ENCODE data around the gene GYS2. TPM values are rescaled to one million over a fixed set of nuclear protein-coding genes. Genes with fewer than 3 reads are reported as not detected.
"Not testable (repeated sequence)": the region's sequence is repeated elsewhere in the genome, so short reads cannot be mapped to it uniquely, and the experiment has no call there.

The GYS2 gene
- total RNA-seq = not detected
- long read RNA-seq, donor 1 = 0 reads
- long read RNA-seq, donor 2 = 0 reads

GRCh38 chr12:21604245-21605101 lies at the start of gene GYS2:
TSS of gene GYS2 (minus strand) at chr12:21604847. CDS start at chr12:21604592, 255 bp downstream.
- intact Hi-C loops (cut with DNase I) = no loop called here
- no peak for DNase-seq (ENCODE audit: low spot score)

GRCh38 chr12:21651821-21652220 lies 47.2 kb upstream of the GYS2 start:
- intact Hi-C loops (cut with DNase I) = no loop called here
- no peak for DNase-seq (ENCODE audit: low spot score)

- no peak for DNase-seq (ENCODE audit: low spot score)
- intact Hi-C loops (cut with DNase I) = no loop called here
Observed at GRCh38 chr12:21650997-21651396, 46.4 kb upstream of the GYS2 start.

GRCh38 chr12:21649034-21649433 lies 44.4 kb upstream of the GYS2 start:
- intact Hi-C loops (cut with DNase I) = no loop called here
- DNase-seq (ENCODE audit: low spot score) = no peak

- intact Hi-C loops (cut with DNase I) = no loop called here
Observed at GRCh38 chr12:21648378-21648777, 43.7 kb upstream of the GYS2 start.

GRCh38 chr12:21647179-21647578 lies 42.5 kb upstream of the GYS2 start:
- intact Hi-C loops (cut with DNase I) = no loop called here
- DNase-seq (ENCODE audit: low spot score) = no peak

More at GRCh38 chr12:21648378-21648777, 43.7 kb upstream of the GYS2 start:
- DNase-seq (ENCODE audit: low spot score) = no peak

GRCh38 chr12:21645041-21645500 lies 40.4 kb upstream of the GYS2 start:
- intact Hi-C loops (cut with DNase I); DNase-seq (ENCODE audit: low spot score): not testable (repeated sequence)

GRCh38 chr12:21644516-21644915 lies 39.9 kb upstream of the GYS2 start:
- no peak for DNase-seq (ENCODE audit: low spot score)
- intact Hi-C loops (cut with DNase I) = no loop called here

GRCh38 chr12:21643758-21644157 lies 39.1 kb upstream of the GYS2 start:
- intact Hi-C loops (cut with DNase I) = no loop called here
- DNase-seq (ENCODE audit: low spot score) = no peak

GRCh38 chr12:21642707-21643389 lies 38.2 kb upstream of the GYS2 start:
- DNase-seq (ENCODE audit: low spot score) = no peak
- intact Hi-C loops (cut with DNase I) = no loop called here

- intact Hi-C loops (cut with DNase I) = no loop called here
- DNase-seq (ENCODE audit: low spot score) = no peak
Observed at GRCh38 chr12:21638054-21638891, 33.6 kb upstream of the GYS2 start.

- intact Hi-C loops (cut with DNase I) = no loop called here
- no peak for DNase-seq (ENCODE audit: low spot score)
Observed at GRCh38 chr12:21634245-21634644, 29.6 kb upstream of the GYS2 start.

- intact Hi-C loops (cut with DNase I) = no loop called here
- DNase-seq (ENCODE audit: low spot score) = no peak
Observed at GRCh38 chr12:21631367-21631766, 26.7 kb upstream of the GYS2 start.

GRCh38 chr12:21627924-21628323 lies 23.3 kb upstream of the GYS2 start:
- intact Hi-C loops (cut with DNase I) = no loop called here
- no peak for DNase-seq (ENCODE audit: low spot score)

- DNase-seq (ENCODE audit: low spot score) = no peak
- intact Hi-C loops (cut with DNase I) = no loop called here
Observed at GRCh38 chr12:21618566-21618965, 13.9 kb upstream of the GYS2 start.

- intact Hi-C loops (cut with DNase I) = no loop called here
- no peak for DNase-seq (ENCODE audit: low spot score)
Observed at GRCh38 chr12:21617030-21617429, 12.4 kb upstream of the GYS2 start.

GRCh38 chr12:21615431-21615830 lies 10.8 kb upstream of the GYS2 start:
- intact Hi-C loops (cut with DNase I) = no loop called here
- DNase-seq (ENCODE audit: low spot score) = no peak

GRCh38 chr12:21614506-21614905 lies 9.9 kb upstream of the GYS2 start:
- intact Hi-C loops (cut with DNase I) = no loop called here
- no peak for DNase-seq (ENCODE audit: low spot score)

- DNase-seq (ENCODE audit: low spot score) = no peak
- intact Hi-C loops (cut with DNase I) = no loop called here
Observed at GRCh38 chr12:21613931-21614330, 9.3 kb upstream of the GYS2 start.

- intact Hi-C loops (cut with DNase I) = no loop called here
- DNase-seq (ENCODE audit: low spot score) = no peak
Observed at GRCh38 chr12:21608196-21608595, 3.5 kb upstream of the GYS2 start.
